PC-3 (cell line): Measurements from ENCODE around the gene TNFAIP8. TPM values are rescaled to one million over a fixed set of nuclear protein-coding genes. Genes with fewer than 3 reads are reported as not detected.
A peak's percentile ranks its signal among the peaks of the same experiment; 100 is the strongest.
"Not testable (repeated sequence)": the region's sequence is repeated elsewhere in the genome, so short reads cannot be mapped to it uniquely, and the experiment has no call there.

Source experiments
- ATAC-seq: fragments of 200-7000 bp; cut with Tn5 transposase; 2 replicates; pipeline ENCODE4 v1.9.1; 2020; ENCODE audit warnings: mild to moderate bottlenecking, moderate library complexity
- BruUV-seq: library from RNA; stranded (reverse); fragments of 400-500 nt; replicated peaks from 2 replicates; lab custom pipeline; 2021; lab: Mats Ljungman, UMichigan
- CTCF ChIA-PET: fragments of 300-600 bp; sonication (Branson Sonifier 250); formaldehyde crosslinking; loops from one replicate; lab custom pipeline; 2022; ENCODE audit warnings: antibody characterized with exemption; lab: Charles Lee
- POLR2A ChIA-PET: fragments of 300-600 bp; sonication (Branson Sonifier 250); formaldehyde crosslinking; loops from one replicate; lab custom pipeline; 2022; ENCODE audit warnings: antibody characterized with exemption; ENCODE audit not compliant: unreplicated experiment; lab: Charles Lee
- DNase-seq: peaks from one replicate; pipeline ENCODE4 v3.0.0-alpha.2; 2015
- H2AFZ ChIP-seq: fragments of 300-600 bp; sonication (generic); 2 replicates; pipeline ENCODE4 v1.6.0; 2016; ENCODE audit warnings: antibody characterized with exemption, low read length
- H3F3A ChIP-seq: fragments of 300-600 bp; sonication (generic); one replicate; pipeline ENCODE4 v1.6.0; 2017; ENCODE audit warnings: antibody characterized with exemption, low read length, control low read depth, mild to moderate bottlenecking; ENCODE audit not compliant: unreplicated experiment
- H3K27ac ChIP-seq: fragments of 300-600 bp; sonication (generic); 2 replicates; pipeline ENCODE4 v1.5.1; 2016; ENCODE audit warnings: mild to moderate bottlenecking, low read length
- H3K27me3 ChIP-seq: fragments of 300-600 bp; sonication (generic); 2 replicates; pipeline ENCODE4 v1.6.1; 2016; ENCODE audit warnings: low read length, mixed read lengths
- H3K36me3 ChIP-seq: fragments of 300-600 bp; sonication (generic); 2 replicates; pipeline ENCODE4 v1.6.1; 2016; ENCODE audit warnings: low read depth, mixed run types, low read length, mixed read lengths
- H3K4me1 ChIP-seq: fragments of 300-600 bp; sonication (generic); 2 replicates; pipeline ENCODE4 v1.5.1; 2016; ENCODE audit warnings: low read length; ENCODE audit not compliant: insufficient read depth
- H3K4me2 ChIP-seq: fragments of 300-600 bp; sonication (generic); 2 replicates; pipeline ENCODE4 v1.6.0; 2016; ENCODE audit warnings: low read length
- H3K4me3 ChIP-seq: fragments of 300-600 bp; sonication (generic); 2 replicates; pipeline ENCODE4 v1.5.1; 2016; ENCODE audit warnings: mild to moderate bottlenecking, low read length, mixed read lengths
- H3K79me2 ChIP-seq: fragments of 300-600 bp; sonication (generic); 2 replicates; pipeline ENCODE4 v1.6.1; 2017; ENCODE audit warnings: low read length, mixed read lengths
- H3K9ac ChIP-seq: fragments of 300-600 bp; sonication (generic); 2 replicates; pipeline ENCODE4 v1.6.0; 2016; ENCODE audit warnings: mild to moderate bottlenecking, low read length
- H3K9me2 ChIP-seq: fragments of 300-600 bp; sonication (generic); replicated peaks from 2 replicates; pipeline ENCODE4 v1.6.1; 2016; ENCODE audit warnings: mixed run types, low read length, mixed read lengths
- H3K9me3 ChIP-seq: fragments of 300-600 bp; sonication (generic); 2 replicates; pipeline ENCODE4 v1.6.1; 2016; ENCODE audit warnings: low read length, mixed read lengths
- H4K20me1 ChIP-seq: fragments of 300-600 bp; sonication (generic); 2 replicates; pipeline ENCODE4 v1.6.1; 2016; ENCODE audit warnings: low read length, mixed read lengths
- EZH2phosphoT487 ChIP-seq: fragments of 300-600 bp; sonication (generic); IDR thresholded peaks from 2 replicates; pipeline ENCODE4 v1.6.1; 2018; ENCODE audit warnings: mild to moderate bottlenecking, antibody characterized with exemption, low read length, borderline replicate concordance
- intact Hi-C: fragments of 100-400 bp; cut with micrococcal nuclease; formaldehyde crosslinking; loops from 2 replicates; pipeline ENCODE4 v1.9.0; 2023
- total RNA-seq: library from RNA; depleted of rRNA; stranded (reverse); fragments of >200 nt; gene quantifications from 2 replicates; pipeline ENCODE4 v1.2.3, GENCODE V29; 2014
- TF ChIP-seq, protein P1 (sequence below): fragments of 300-600 bp; sonication (generic); conservative IDR thresholded peaks from 2 replicates; pipeline ENCODE4 v1.5.1; 2017; ENCODE audit warnings: antibody characterized with exemption, low read depth, mild to moderate bottlenecking, low read length

Gene TNFAIP8
- total RNA-seq, 1 experiment from 2014 or later, result 20.0 TPM

DNA sequence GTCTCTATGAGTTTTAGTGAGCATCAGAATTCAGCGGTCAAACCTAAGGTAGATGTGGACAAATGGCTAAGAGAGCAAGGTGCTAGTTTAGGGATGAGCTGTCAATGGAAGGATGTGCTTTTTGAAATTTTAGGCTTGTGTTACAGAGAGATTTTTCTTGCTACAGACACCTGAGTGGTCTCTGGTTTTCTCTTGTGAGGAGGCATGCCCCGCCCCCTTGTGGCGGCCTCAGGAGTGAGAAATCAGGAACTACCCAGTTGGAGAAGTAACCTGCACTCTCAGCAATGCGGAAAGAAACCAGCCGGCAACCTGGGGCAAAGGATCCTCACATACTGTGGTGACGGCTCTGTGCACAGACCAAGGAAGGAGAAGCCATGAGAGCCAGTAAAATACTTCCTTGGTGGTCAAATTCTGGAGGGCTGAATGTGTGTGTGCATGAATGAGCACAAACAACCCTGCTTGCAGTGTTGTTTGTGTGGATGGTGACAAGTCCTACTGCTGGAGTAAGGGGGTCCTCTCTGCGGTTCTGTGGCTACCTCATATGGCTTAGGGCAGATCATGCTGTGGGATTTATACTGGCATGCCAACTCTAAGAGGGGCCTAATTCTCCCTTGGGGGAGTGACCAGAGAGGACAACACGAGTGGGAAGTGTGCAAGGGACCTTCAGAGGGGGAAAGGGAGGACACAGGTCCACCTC, 79.8 kb downstream of the TNFAIP8 start:
- Histone ChIP-seq H2AFZ (no peak overlapping the region), H3K27me3 (no peaks in the 10 kb centered on the region), H3F3A (no peaks in the 10 kb centered on the region), H3K79me2 (no peaks in the 10 kb centered on the region), H3K4me3 (no peak overlapping the region), H3K9ac (no peak overlapping the region), H3K9me2 (no peaks in the 10 kb centered on the region), H3K4me1 (no peaks in the 10 kb centered on the region), H3K27ac (no peak overlapping the region), H3K9me3 (no peaks in the 10 kb centered on the region), H4K20me1 (no peaks in the 10 kb centered on the region), H3K4me2 (no peak overlapping the region), H3K36me3 (no peaks in the 10 kb centered on the region)
- TF ChIP-seq, protein P1, sequence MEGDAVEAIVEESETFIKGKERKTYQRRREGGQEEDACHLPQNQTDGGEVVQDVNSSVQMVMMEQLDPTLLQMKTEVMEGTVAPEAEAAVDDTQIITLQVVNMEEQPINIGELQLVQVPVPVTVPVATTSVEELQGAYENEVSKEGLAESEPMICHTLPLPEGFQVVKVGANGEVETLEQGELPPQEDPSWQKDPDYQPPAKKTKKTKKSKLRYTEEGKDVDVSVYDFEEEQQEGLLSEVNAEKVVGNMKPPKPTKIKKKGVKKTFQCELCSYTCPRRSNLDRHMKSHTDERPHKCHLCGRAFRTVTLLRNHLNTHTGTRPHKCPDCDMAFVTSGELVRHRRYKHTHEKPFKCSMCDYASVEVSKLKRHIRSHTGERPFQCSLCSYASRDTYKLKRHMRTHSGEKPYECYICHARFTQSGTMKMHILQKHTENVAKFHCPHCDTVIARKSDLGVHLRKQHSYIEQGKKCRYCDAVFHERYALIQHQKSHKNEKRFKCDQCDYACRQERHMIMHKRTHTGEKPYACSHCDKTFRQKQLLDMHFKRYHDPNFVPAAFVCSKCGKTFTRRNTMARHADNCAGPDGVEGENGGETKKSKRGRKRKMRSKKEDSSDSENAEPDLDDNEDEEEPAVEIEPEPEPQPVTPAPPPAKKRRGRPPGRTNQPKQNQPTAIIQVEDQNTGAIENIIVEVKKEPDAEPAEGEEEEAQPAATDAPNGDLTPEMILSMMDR, result peak; percentile 71
- TF ChIP-seq EZH2phosphoT487, result no peak
- ChIA-PET POLR2A (no interaction called here), CTCF (no interaction called here)
- DNase-seq (peak; percentile 65), ATAC-seq (no peak)
- intact Hi-C loops, result no loop called here
- BruUV-seq, result no TSS peak

DNA sequence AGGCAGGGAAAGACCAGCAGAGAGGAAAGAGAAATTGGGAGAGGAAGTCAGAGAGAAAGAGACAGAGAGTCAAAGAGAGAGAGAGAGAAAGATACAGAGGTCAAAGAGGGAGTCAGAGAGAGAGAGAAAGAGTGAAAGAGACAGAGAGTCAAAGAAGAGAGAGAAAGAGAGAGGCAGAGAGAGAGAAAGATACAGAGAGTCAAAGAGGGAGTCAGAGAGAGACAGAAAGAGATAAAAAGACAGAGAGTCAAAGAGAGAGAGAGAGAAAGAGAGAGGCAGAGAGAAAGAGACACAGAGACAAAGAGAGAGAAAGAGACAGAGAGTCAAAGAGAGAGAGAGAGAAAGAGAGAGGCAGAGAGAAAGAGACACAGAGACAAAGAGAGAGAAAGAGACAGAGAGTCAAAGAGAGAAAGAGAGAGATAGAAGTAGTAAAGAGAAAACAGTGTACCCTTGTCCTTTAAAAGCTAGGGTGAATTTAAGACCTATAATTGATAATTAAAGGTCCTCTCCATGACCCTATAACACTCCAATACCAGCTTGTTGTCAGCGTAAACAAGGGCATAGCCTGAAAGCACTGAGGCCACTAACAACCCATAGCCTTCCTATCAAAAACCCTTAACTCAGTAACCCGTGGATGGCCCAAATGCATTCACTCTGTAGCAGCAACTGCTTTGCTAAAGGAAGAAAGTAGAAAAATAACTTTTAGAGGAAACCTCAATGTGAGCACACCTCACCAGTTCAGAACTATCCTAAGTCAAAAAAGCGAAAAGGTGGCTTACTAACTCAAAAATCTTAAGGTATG, 82.2 kb downstream of the TNFAIP8 start:
- H3K9me3 ChIP-seq, H3K79me2 ChIP-seq, DNase-seq, H3K9ac ChIP-seq, H3K36me3 ChIP-seq, H4K20me1 ChIP-seq, POLR2A ChIA-PET, H3K4me3 ChIP-seq, H3F3A ChIP-seq, intact Hi-C loops, H3K4me2 ChIP-seq, BruUV-seq, H3K4me1 ChIP-seq, CTCF ChIA-PET, H3K27me3 ChIP-seq, H3K9me2 ChIP-seq, H3K27ac ChIP-seq, ATAC-seq, H2AFZ ChIP-seq: not testable (repeated sequence)

DNA sequence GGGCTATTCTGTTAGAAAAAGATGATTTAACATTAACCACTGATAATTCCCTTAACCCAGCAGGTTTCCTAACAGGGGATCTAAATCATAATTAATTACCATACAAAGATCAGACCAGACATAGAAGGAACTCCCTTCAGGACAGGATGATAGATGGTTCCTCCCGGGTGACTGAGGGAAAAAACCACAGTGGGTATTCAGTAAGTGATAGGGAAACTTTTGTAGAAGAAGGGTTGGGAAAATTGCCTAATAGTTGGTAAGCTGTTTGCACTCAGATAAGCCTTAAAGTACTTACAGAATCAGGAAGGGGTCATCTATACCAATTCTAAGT, 82.7 kb downstream of the TNFAIP8 start:
- H3K9me2 ChIP-seq, H3K9me3 ChIP-seq, ATAC-seq, H3K4me2 ChIP-seq, H3K27ac ChIP-seq, H4K20me1 ChIP-seq, H3K36me3 ChIP-seq, DNase-seq, H3K4me1 ChIP-seq, H3K27me3 ChIP-seq, BruUV-seq, H3F3A ChIP-seq, POLR2A ChIA-PET, H2AFZ ChIP-seq, CTCF ChIA-PET, H3K4me3 ChIP-seq, H3K79me2 ChIP-seq, H3K9ac ChIP-seq, intact Hi-C loops: not testable (repeated sequence)
